Placental pericyte (primary cell): ENCODE results near the gene DCBLD2. TPM values are rescaled to one million over a fixed set of nuclear protein-coding genes. Genes with fewer than 3 reads are reported as not detected.

Experiments used
- small RNA-seq: library from RNA; depleted of rRNA; stranded (forward); fragments of <200 nt; gene quantifications from one replicate; pipeline ENCODE3, GENCODE V24; 2012; ENCODE audit warnings: low replicate concordance
- total RNA-seq: library from RNA; depleted of rRNA; stranded (reverse); fragments of >200 nt; gene quantifications from 2 replicates; pipeline ENCODE4 v1.2.3, GENCODE V29; 2012

The DCBLD2 gene
- 132 and 703 TPM in 2 replicates for total RNA-seq

GRCh38 chr3:98901392-98902350 lies at the start of gene DCBLD2:
TSS of gene DCBLD2 (minus strand) at chr3:98901695. CDS start at chr3:98901326, 369 bp downstream.

GRCh38 chr3:98763076-98763475 lies 138.4 kb downstream of the DCBLD2 start, which contains the start of gene ST3GAL6:
TSS of gene ST3GAL6 (plus strand) at chr3:98763340. CDS start at chr3:98768441, 5,101 bp downstream.

Small RNA genes within 50 kb of the gene (small RNA-seq; reads per million reads assigned to genes)
- gene RNU6-1263P (not detected), gene RNU6-26P (not detected)

Other genes with a start within 250 kb of the DCBLD2 start
- 6.9 and 14.0 TPM in 2 replicates for gene ST3GAL6, start 138.4 kb downstream of the DCBLD2 start, total RNA-seq